H1 (cell line): ENCODE measurements around the gene SCGB3A1. TPM values are rescaled to one million over a fixed set of nuclear protein-coding genes. Genes with fewer than 3 reads are reported as not detected.

Source experiments
- CTCF ChIA-PET: fragments of 300-600 bp; sonication (Branson Sonifier 250); formaldehyde crosslinking; loops from one replicate; lab custom pipeline; 2021; ENCODE audit not compliant: partially characterized antibody; lab: Charles Lee
- POLR2A ChIA-PET: fragments of 300-600 bp; sonication (Branson Sonifier 250); formaldehyde crosslinking; loops from one replicate; lab custom pipeline; 2021; ENCODE audit warnings: inconsistent platforms; ENCODE audit not compliant: partially characterized antibody; lab: Charles Lee
- DNase-seq, 2 experiments: peaks; one replicate each; pipeline versions ENCODE4 v3.0.0 to v3.0.0-alpha.2; 2010 to 2022; ENCODE audit warnings: low spot score in 2 of 2, low read depth in 1 of 2, mixed read lengths in 1 of 2
- FAIRE-seq: peaks from 2 replicates; lab custom pipeline; 2011; peaks lifted over from hg19 to GRCh38; lab: Jason Lieb, UNC
- H2AFZ ChIP-seq: 2 replicates; pipeline ENCODE4 v1.8.1; 2012; ENCODE audit warnings: low read length, inconsistent platforms
- H2AK5ac ChIP-seq: 2 replicates; pipeline ENCODE4 v1.6.1; 2013; ENCODE audit warnings: low read depth, low read length
- H2BK120ac ChIP-seq: replicated peaks from 2 replicates; pipeline ENCODE3; 2013; ENCODE audit warnings: low read depth, low read length, inconsistent platforms
- H2BK12ac ChIP-seq: 2 replicates; pipeline ENCODE4 v1.6.1; 2013; ENCODE audit warnings: low read depth, low read length
- H2BK15ac ChIP-seq: 2 replicates; pipeline ENCODE4 v1.6.1; 2013; ENCODE audit warnings: low read length
- H2BK20ac ChIP-seq: 2 replicates; pipeline ENCODE4 v1.6.1; 2013; ENCODE audit warnings: low read length
- H2BK5ac ChIP-seq: 2 replicates; pipeline ENCODE4 v1.6.1; 2013; ENCODE audit warnings: low read depth, low read length
- H3K14ac ChIP-seq: 2 replicates; pipeline ENCODE4 v1.6.1; 2013; ENCODE audit warnings: inconsistent platforms; ENCODE audit not compliant: insufficient read length
- H3K18ac ChIP-seq: 2 replicates; pipeline ENCODE4 v1.6.1; 2013; ENCODE audit warnings: low read length; ENCODE audit errors: extremely low read depth
- H3K23ac ChIP-seq: 2 replicates; pipeline ENCODE4 v1.6.1; 2013; ENCODE audit warnings: inconsistent platforms; ENCODE audit not compliant: insufficient read length
- H3K23me2 ChIP-seq: 2 replicates; pipeline ENCODE4 v1.6.1; 2013; ENCODE audit warnings: low read depth, low read length
- H3K27ac ChIP-seq: 2 replicates; pipeline ENCODE4 v1.6.1; 2011; ENCODE audit warnings: low read depth, low read length, inconsistent platforms
- H3K27me3 ChIP-seq, 4 experiments: replicated peaks in 1 of 4; 1 replicate in 1 of 4; 2 replicates in 3 of 4; pipeline versions ENCODE4 v1.6.1 to v1.8.1; 2011 to 2013; ENCODE audit warnings: low read length in 3 of 4, mild to moderate bottlenecking in 3 of 4, inconsistent platforms in 2 of 4, mixed read lengths in 2 of 4, moderate library complexity in 1 of 4; ENCODE audit not compliant: control insufficient read depth in 3 of 4, insufficient read depth in 3 of 4; ENCODE audit errors: extremely low read depth in 1 of 4
- H3K36me3 ChIP-seq, 4 experiments: 2 replicates each; pipeline versions ENCODE4 v1.6.1 to v1.8.1; 2011 to 2013; ENCODE audit warnings: mild to moderate bottlenecking in 4 of 4, low read length in 3 of 4, moderate library complexity in 2 of 4, control low read depth in 1 of 4, inconsistent platforms in 1 of 4; ENCODE audit not compliant: insufficient read depth in 4 of 4, control insufficient read depth in 2 of 4
- H3K4ac ChIP-seq: replicated peaks from 2 replicates; pipeline ENCODE3; 2013; ENCODE audit warnings: low read length, low read depth, mixed read lengths, inconsistent platforms; ENCODE audit not compliant: insufficient read length
- H3K4me1 ChIP-seq, 4 experiments: replicated peaks in 1 of 4; 1 replicate in 1 of 4; 2 replicates in 3 of 4; pipeline versions ENCODE4 v1.6.1 to v1.8.1; 2011 to 2013; ENCODE audit warnings: low read length in 3 of 4, inconsistent platforms in 2 of 4, mixed read lengths in 1 of 4; ENCODE audit not compliant: insufficient read depth in 4 of 4, control insufficient read depth in 3 of 4
- H3K4me2 ChIP-seq, 2 experiments: 2 replicates each; pipeline versions ENCODE4 v1.6.1 to v1.8.1; 2011 to 2013; ENCODE audit warnings: low read depth in 2 of 2, low read length in 2 of 2, control low read depth in 1 of 2, inconsistent platforms in 1 of 2, mild to moderate bottlenecking in 1 of 2; ENCODE audit not compliant: insufficient read depth in 1 of 2
- H3K4me3 ChIP-seq, 4 experiments: fragments of 200-600, 300-600 bp in 1 of 4; sonication (generic), shearing (Covaris generic), sonication (Bioruptor Twin) in 1 of 4; 2 replicates each; pipeline versions ENCODE4 v1.5.1 to v1.8.1; 2011 to 2016; ENCODE audit warnings: low read length in 4 of 4, low read depth in 3 of 4, control low read depth in 2 of 4, inconsistent platforms in 2 of 4, mild to moderate bottlenecking in 2 of 4, mixed read lengths in 1 of 4, moderate library complexity in 1 of 4; ENCODE audit not compliant: insufficient read depth in 2 of 4; ENCODE audit errors: extremely low read depth in 1 of 4
- H3K56ac ChIP-seq: replicated peaks from 2 replicates; pipeline ENCODE3; 2013; ENCODE audit warnings: low read depth, mild to moderate bottlenecking, mixed read lengths, low read length, inconsistent platforms; ENCODE audit not compliant: insufficient read length
- H3K79me1 ChIP-seq: 2 replicates; pipeline ENCODE4 v1.6.1; 2013; ENCODE audit warnings: low read depth, low read length, control low read depth
- H3K79me2 ChIP-seq, 2 experiments: 2 replicates each; pipeline versions ENCODE4 v1.6.1 to v1.8.1; 2012 to 2013; ENCODE audit warnings: low read length in 2 of 2, mild to moderate bottlenecking in 2 of 2, inconsistent platforms in 1 of 2; ENCODE audit not compliant: insufficient read depth in 2 of 2, control insufficient read depth in 1 of 2
- H3K9ac ChIP-seq, 4 experiments: replicated peaks in 1 of 4; 1 replicate in 1 of 4; 2 replicates in 3 of 4; pipeline versions ENCODE4 v1.6.1 to v1.8.1; 2011 to 2013; ENCODE audit warnings: low read depth in 3 of 4, low read length in 3 of 4, control low read depth in 2 of 4, mild to moderate bottlenecking in 2 of 4, moderate library complexity in 2 of 4, inconsistent platforms in 1 of 4; ENCODE audit errors: extremely low read depth in 1 of 4
- H3K9me3 ChIP-seq, 2 experiments: 2 replicates each; pipeline versions ENCODE4 v1.6.1 to v1.8.1; 2012 to 2013; ENCODE audit warnings: mild to moderate bottlenecking in 2 of 2, moderate library complexity in 2 of 2, control low read depth in 1 of 2, inconsistent platforms in 1 of 2, low read depth in 1 of 2, low read length in 1 of 2, mixed read lengths in 1 of 2; ENCODE audit not compliant: insufficient read depth in 2 of 2
- H4K20me1 ChIP-seq, 2 experiments: replicated peaks in 1 of 2; 2 replicates each; pipeline versions ENCODE3 to v1.8.1; 2011 to 2013; ENCODE audit warnings: inconsistent platforms in 2 of 2, low read length in 2 of 2, mild to moderate bottlenecking in 1 of 2; ENCODE audit not compliant: insufficient read depth in 2 of 2, control insufficient read depth in 1 of 2
- H4K5ac ChIP-seq: 2 replicates; pipeline ENCODE4 v1.6.1; 2013; ENCODE audit warnings: low read length, low read depth, mixed read lengths, inconsistent platforms; ENCODE audit not compliant: insufficient read length
- H4K8ac ChIP-seq: 2 replicates; pipeline ENCODE4 v1.8.0; 2013; ENCODE audit warnings: mild to moderate bottlenecking, moderate library complexity, low read length, inconsistent platforms; ENCODE audit not compliant: insufficient read depth; ENCODE audit errors: extremely low read depth
- H4K91ac ChIP-seq: replicated peaks from 2 replicates; pipeline ENCODE3; 2013; ENCODE audit warnings: low read length, mixed read lengths, inconsistent platforms; ENCODE audit not compliant: insufficient read length
- CEBPB ChIP-seq: IDR thresholded peaks from 2 replicates; pipeline ENCODE4 v1.6.1; 2012; ENCODE audit warnings: low read depth, low read length
- KDM4A ChIP-seq: IDR thresholded peaks from one replicate; pipeline ENCODE4 v1.7.1; 2012; ENCODE audit warnings: low read depth, mild to moderate bottlenecking, moderate library complexity, low read length, inconsistent platforms; ENCODE audit not compliant: severe bottlenecking
- WGBS, 2 experiments: shearing (Covaris generic) in 1 of 2; methylation state at CpG; one replicate each; pipeline versions ENCODE4 v1.1.6 to v1.1.7; 2013 to 2015; ENCODE audit warnings: low lambda C conversion rate in 2 of 2, mixed read lengths in 2 of 2, inconsistent platforms in 1 of 2, low coverage in 1 of 2, missing lambda C conversion rate in 1 of 2; ENCODE audit not compliant: insufficient replicate concordance in 2 of 2, insufficient coverage in 1 of 2, insufficient read length in 1 of 2; ENCODE audit errors: extremely low coverage in 1 of 2, missing lambda C conversion rate in 1 of 2; 5-methylcytosine and 5-hydroxymethylcytosine counted together
- polyA plus RNA-seq, 7 experiments: library from polyadenylated mRNA; depleted of rRNA in 3 of 7; stranded (reverse) in 5 of 7; unstranded in 2 of 7; fragments of >200 nt in 5 of 7; fragments of 200-250 nt in 2 of 7; gene quantifications; 1 replicate in 5 of 7; 2 replicates in 1 of 7; 4 replicates in 1 of 7; pipeline versions ENCODE4 v1.2.1 to v1.2.3, GENCODE V29; 2011 to 2013; ENCODE audit warnings: missing spikeins in 2 of 7, mixed read lengths in 2 of 7
- total RNA-seq: library from RNA; stranded (reverse); fragmentation: NEBNext Ultra II Directional; extraction: Animal tissue kit (Norgen Biotek cat#: 25700); gene quantifications from 2 replicates; pipeline ENCODE4 v1.2.1, GENCODE V29; 2021

Gene SCGB3A1
- total and polyA plus RNA-seq, 2 of the 8 experiments (the other 6 are each of a cell fraction or from before 2014, with no cell fraction given), result 0.20 TPM; not detected in 1

DNA sequence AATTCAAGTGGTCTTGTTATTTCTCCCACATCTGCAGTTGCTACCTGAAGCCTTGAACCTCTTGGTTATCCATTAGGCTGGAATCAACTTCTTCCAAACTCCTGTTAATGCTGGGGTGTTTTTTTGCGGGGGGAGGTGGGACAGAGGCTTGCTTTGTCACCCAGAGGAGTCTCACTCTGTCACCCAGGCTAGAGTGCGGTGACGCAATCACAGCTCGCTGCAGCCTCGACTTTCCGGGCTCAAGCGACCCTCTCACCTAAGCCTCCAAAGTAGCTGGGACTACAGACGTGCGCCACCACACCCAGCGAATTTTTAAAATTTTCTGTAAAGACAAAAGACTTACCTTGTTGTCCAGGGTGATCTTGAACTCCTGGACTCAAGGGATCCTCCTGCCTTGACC lies 4.4 kb downstream of the SCGB3A1 start:
- POLR2A ChIA-PET, result no interaction called here

More for the DNA sequence above, 4.4 kb downstream of the SCGB3A1 start:
- no peak overlapping the region for H2BK12ac ChIP-seq
- no peaks in the 10 kb centered on the region; a peak in 1 of 8 replicates for H3K36me3 ChIP-seq
- peaks cover 0 to 9% (median 3%) of the 10 kb centered on the region in 4 experiments; a peak in 5 of 7 replicates for H3K4me1 ChIP-seq
- no peaks in the 10 kb centered on the region for H3K79me2 ChIP-seq
- no peaks in the 10 kb centered on the region for H3K79me1 ChIP-seq
- no peak overlapping the region for H4K91ac ChIP-seq
- no peak overlapping the region for H3K14ac ChIP-seq
- 92% methylated on average over 10 of the region's 10 CpGs; no CpG with 5 or more reads in 1 of the 2 experiments for WGBS, 2 experiments
- H3K27me3 ChIP-seq, result peaks cover 22 to 36% (median 30%) of the 10 kb centered on the region in 4 experiments
- no peak overlapping the region for H3K56ac ChIP-seq
- H3K18ac ChIP-seq, result no peak overlapping the region
- TF ChIP-seq KDM4A, result no peak
- TF ChIP-seq CEBPB, result peak; percentile 36; the same call in 1 of the 2 replicates
- no peak overlapping the region for H4K5ac ChIP-seq
- CTCF ChIA-PET, result interaction anchor here (0.9 kb wide), 1 partner anchor 32 kb away, joined by 4 read pairs; no protein-coding TSS in a partner anchor
- no peak overlapping the region for H3K4me2 ChIP-seq
- no peak overlapping the region for H4K8ac ChIP-seq
- no peak overlapping the region for H3K23ac ChIP-seq
- no peak overlapping the region for H2AFZ ChIP-seq
- no peak for FAIRE-seq
- no peak overlapping the region for H2BK120ac ChIP-seq
- H2BK20ac ChIP-seq, result no peak overlapping the region
- H4K20me1 ChIP-seq, result peaks cover 0 to 1% of the 10 kb centered on the region in 2 experiments
- DNase-seq, result no peak
- H2AK5ac ChIP-seq, result no peak overlapping the region
- peaks cover 14% of the 10 kb centered on the region; the same call in 1 of the 2 replicates for H3K23me2 ChIP-seq
- no peak overlapping the region for H3K4me3 ChIP-seq
- no peak overlapping the region for H3K4ac ChIP-seq
- no peak overlapping the region for H3K27ac ChIP-seq
- no peak overlapping the region for H2BK5ac ChIP-seq
- H2BK15ac ChIP-seq, result no peak overlapping the region
- no peaks in the 10 kb centered on the region for H3K9me3 ChIP-seq
- no peak overlapping the region for H3K9ac ChIP-seq
